ENCODE measurements around the gene MBD1.

DNA sequence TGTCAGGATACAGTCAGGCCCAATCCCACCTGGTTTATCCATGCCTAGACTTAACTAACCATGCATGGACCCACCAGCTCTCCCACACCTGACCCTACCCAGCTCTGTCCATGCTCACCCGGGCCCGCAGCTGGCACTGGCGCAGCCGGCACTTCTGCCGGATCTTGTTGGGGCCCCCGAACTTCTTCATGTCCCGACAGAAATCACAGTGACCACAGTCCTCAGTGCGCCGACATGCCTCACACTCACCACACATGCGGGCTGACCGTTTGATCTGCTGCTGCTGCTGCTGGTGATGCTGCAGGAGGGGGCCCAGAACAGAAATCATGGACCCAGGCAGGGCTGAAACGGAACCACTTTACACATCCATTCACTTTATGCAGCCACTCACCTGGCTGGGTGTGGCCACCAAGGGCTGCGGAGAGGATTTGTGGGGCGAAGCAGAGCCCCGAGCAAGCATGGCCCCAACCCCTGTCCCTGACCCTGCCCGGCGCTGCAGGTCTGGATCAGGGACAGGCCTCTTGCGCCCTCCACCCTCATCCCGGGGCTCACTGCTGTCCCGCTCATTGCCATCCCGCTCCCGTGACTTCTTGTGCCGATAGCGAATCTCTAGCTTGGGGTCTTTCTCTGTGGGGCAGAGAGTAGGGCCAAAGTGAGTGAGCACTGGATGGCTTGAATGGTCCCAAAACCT, 4.5 kb upstream of the MBD1 start:
- TF ChIP-seq, protein P1, sequence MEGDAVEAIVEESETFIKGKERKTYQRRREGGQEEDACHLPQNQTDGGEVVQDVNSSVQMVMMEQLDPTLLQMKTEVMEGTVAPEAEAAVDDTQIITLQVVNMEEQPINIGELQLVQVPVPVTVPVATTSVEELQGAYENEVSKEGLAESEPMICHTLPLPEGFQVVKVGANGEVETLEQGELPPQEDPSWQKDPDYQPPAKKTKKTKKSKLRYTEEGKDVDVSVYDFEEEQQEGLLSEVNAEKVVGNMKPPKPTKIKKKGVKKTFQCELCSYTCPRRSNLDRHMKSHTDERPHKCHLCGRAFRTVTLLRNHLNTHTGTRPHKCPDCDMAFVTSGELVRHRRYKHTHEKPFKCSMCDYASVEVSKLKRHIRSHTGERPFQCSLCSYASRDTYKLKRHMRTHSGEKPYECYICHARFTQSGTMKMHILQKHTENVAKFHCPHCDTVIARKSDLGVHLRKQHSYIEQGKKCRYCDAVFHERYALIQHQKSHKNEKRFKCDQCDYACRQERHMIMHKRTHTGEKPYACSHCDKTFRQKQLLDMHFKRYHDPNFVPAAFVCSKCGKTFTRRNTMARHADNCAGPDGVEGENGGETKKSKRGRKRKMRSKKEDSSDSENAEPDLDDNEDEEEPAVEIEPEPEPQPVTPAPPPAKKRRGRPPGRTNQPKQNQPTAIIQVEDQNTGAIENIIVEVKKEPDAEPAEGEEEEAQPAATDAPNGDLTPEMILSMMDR (IDR thresholded peaks at IDR 0.05): no peak
- no peak for TF ChIP-seq POLR2A (IDR thresholded peaks at IDR 0.05)

Data from lower leg skin (tissue), 3 donors.